ENCODE results near the gene ARHGEF38.

Gene ARHGEF38

GRCh38 chr4:105619188-105619931 lies 66.9 kb downstream of the ARHGEF38 start:
- peak; percentile 91 for DNase-seq

- no peak for DNase-seq
These were observed 68.4 kb downstream of the ARHGEF38 start for GRCh38 chr4:105620640-105621323.

GRCh38 chr4:105622269-105622668 lies 69.8 kb downstream of the ARHGEF38 start:
- DNase-seq: no peak

- DNase-seq: no peak
These were observed 70.7 kb downstream of the ARHGEF38 start for GRCh38 chr4:105623099-105623498.

- no peak for DNase-seq
These were observed 72.1 kb downstream of the ARHGEF38 start for GRCh38 chr4:105624530-105624929.

GRCh38 chr4:105625214-105625613 lies 72.8 kb downstream of the ARHGEF38 start:
- no peak for DNase-seq

- DNase-seq: no peak
These were observed 74.4 kb downstream of the ARHGEF38 start for GRCh38 chr4:105626846-105627245.

GRCh38 chr4:105627620-105628019 lies 75.2 kb downstream of the ARHGEF38 start:
- no peak for DNase-seq

- DNase-seq: no peak
These were observed 78.5 kb downstream of the ARHGEF38 start for GRCh38 chr4:105630670-105631655.

GRCh38 chr4:105631818-105632400 lies 79.5 kb downstream of the ARHGEF38 start:
- DNase-seq: peak; percentile 13

- DNase-seq: no peak
These were observed 80.2 kb downstream of the ARHGEF38 start for GRCh38 chr4:105632599-105632998.

- no peak for DNase-seq
These were observed 80.8 kb downstream of the ARHGEF38 start for GRCh38 chr4:105633241-105633640.

- DNase-seq: no peak
These were observed 82.1 kb downstream of the ARHGEF38 start for GRCh38 chr4:105634402-105635080.

- DNase-seq: peak; percentile 48
These were observed 85.2 kb downstream of the ARHGEF38 start for GRCh38 chr4:105637408-105638176.

- peak; percentile 8 for DNase-seq
These were observed 89.4 kb downstream of the ARHGEF38 start for GRCh38 chr4:105641845-105642244.

- no peak for DNase-seq
These were observed 91.8 kb downstream of the ARHGEF38 start for GRCh38 chr4:105644257-105644656.

GRCh38 chr4:105645440-105645839 lies 93.0 kb downstream of the ARHGEF38 start:
- no peak for DNase-seq

GRCh38 chr4:105650190-105650589 lies 97.8 kb downstream of the ARHGEF38 start:
- no peak for DNase-seq

GRCh38 chr4:105651884-105652283 lies 99.5 kb downstream of the ARHGEF38 start:
- no peak for DNase-seq

- DNase-seq: no peak
These were observed 100.0 kb downstream of the ARHGEF38 start for GRCh38 chr4:105652286-105652888.

Data from NCI-H1092 treated with DMSO at 0.1 percent for 48 hours (cell line).